ENCODE results near the gene ZIC5. TPM values are rescaled to one million over a fixed set of nuclear protein-coding genes. Genes with fewer than 3 reads are reported as not detected.

Gene ZIC5
- total and polyA plus RNA-seq, 12 donors = 0.04 TPM; not detected in 11

GRCh38 chr13:99978799-99979452 lies 7.4 kb upstream of the ZIC5 start:
- 8 to 14% (median 9%) methylated on average over 16 to 18 of the region's 18 CpGs for WGBS, 4 donors
- TF ChIP-seq POLR2A (IDR thresholded peaks at IDR 0.05) (no peak), CTCF (IDR thresholded peaks at IDR 0.05) (no peak)
- peaks cover 19 to 27% of the 10 kb centered on the region in 2 donors for H3K4me1 ChIP-seq (replicated peaks in 1 of 2)
- H3K27me3 ChIP-seq = peaks cover 92% of the 10 kb centered on the region
- H3K36me3 ChIP-seq (replicated peaks in 1 of 2) = no peaks in the 10 kb centered on the region
- intact Hi-C loops (cut with DNase I) = no loop called here
- no peaks in the 10 kb centered on the region for H3K9me3 ChIP-seq (replicated peaks in 1 of 3)
- no peak overlapping the region for H3K27ac ChIP-seq
- H3K4me3 ChIP-seq = no peak overlapping the region
- peak in 1 of 7 donors; percentile 24 for DNase-seq

- Histone ChIP-seq H3K4me3 (no peak overlapping the region), H3K9me3 (replicated peaks in 1 of 3) (no peaks in the 10 kb centered on the region), H3K4me1 (replicated peaks in 1 of 2) (peaks cover 19 to 27% of the 10 kb centered on the region in 2 donors), H3K36me3 (replicated peaks in 1 of 2) (no peaks in the 10 kb centered on the region), H3K27ac (no peak overlapping the region), H3K27me3 (peaks cover 92% of the 10 kb centered on the region)
- intact Hi-C loops (cut with DNase I) = no loop called here
- DNase-seq = peak in 1 of 7 donors; percentile 20
- 23 to 33% (median 23%) methylated on average over 44 to 52 of the region's 52 CpGs for WGBS, 4 donors
- no peak for TF ChIP-seq CTCF (IDR thresholded peaks at IDR 0.05)
- TF ChIP-seq POLR2A (IDR thresholded peaks at IDR 0.05) = no peak
These were observed 6.6 kb upstream of the ZIC5 start for GRCh38 chr13:99977912-99978798.

GRCh38 chr13:99977334-99977911 lies 5.9 kb upstream of the ZIC5 start:
- Histone ChIP-seq H3K9me3 (replicated peaks in 1 of 3) (no peaks in the 10 kb centered on the region), H3K27me3 (peaks cover 92% of the 10 kb centered on the region), H3K27ac (no peak overlapping the region), H3K4me3 (no peak overlapping the region), H3K36me3 (replicated peaks in 1 of 2) (no peaks in the 10 kb centered on the region), H3K4me1 (replicated peaks in 1 of 2) (peaks cover 19 to 27% of the 10 kb centered on the region in 2 donors)
- 47 to 55% (median 52%) methylated on average over 7 of the region's 7 CpGs for WGBS, 4 donors
- TF ChIP-seq POLR2A (IDR thresholded peaks at IDR 0.05) = no peak
- no peak for TF ChIP-seq CTCF (IDR thresholded peaks at IDR 0.05)
- intact Hi-C loops (cut with DNase I) = no loop called here
- DNase-seq = no peak

- WGBS, 4 donors = 79 to 84% (median 79%) methylated on average over 5 of the region's 5 CpGs
- no peaks in the 10 kb centered on the region for H3K9me3 ChIP-seq (replicated peaks in 1 of 3)
- H3K27ac ChIP-seq = no peak overlapping the region
- H3K27me3 ChIP-seq = peaks cover 93% of the 10 kb centered on the region
- peaks cover 19 to 23% of the 10 kb centered on the region in 2 donors for H3K4me1 ChIP-seq (replicated peaks in 1 of 2)
- H3K36me3 ChIP-seq (replicated peaks in 1 of 2) = no peaks in the 10 kb centered on the region
- no peak for DNase-seq
- intact Hi-C loops (cut with DNase I) = no loop called here
- TF ChIP-seq POLR2A (IDR thresholded peaks at IDR 0.05) (no peak), CTCF (IDR thresholded peaks at IDR 0.05) (no peak)
- H3K4me3 ChIP-seq = no peak overlapping the region
These were observed 5.0 kb upstream of the ZIC5 start for GRCh38 chr13:99976575-99976974.

Measured in adrenal gland (tissue), 12 donors.